ENCODE results near the gene MLLT10. TPM values are rescaled to one million over a fixed set of nuclear protein-coding genes. Genes with fewer than 3 reads are reported as not detected.

MLLT10 gene
- total and polyA plus RNA-seq, 9 of the 15 experiments (the other 6 are each of a cell fraction or from before 2014, with no cell fraction given): 18.8 to 81.4 (median 64.2) TPM

DNA sequence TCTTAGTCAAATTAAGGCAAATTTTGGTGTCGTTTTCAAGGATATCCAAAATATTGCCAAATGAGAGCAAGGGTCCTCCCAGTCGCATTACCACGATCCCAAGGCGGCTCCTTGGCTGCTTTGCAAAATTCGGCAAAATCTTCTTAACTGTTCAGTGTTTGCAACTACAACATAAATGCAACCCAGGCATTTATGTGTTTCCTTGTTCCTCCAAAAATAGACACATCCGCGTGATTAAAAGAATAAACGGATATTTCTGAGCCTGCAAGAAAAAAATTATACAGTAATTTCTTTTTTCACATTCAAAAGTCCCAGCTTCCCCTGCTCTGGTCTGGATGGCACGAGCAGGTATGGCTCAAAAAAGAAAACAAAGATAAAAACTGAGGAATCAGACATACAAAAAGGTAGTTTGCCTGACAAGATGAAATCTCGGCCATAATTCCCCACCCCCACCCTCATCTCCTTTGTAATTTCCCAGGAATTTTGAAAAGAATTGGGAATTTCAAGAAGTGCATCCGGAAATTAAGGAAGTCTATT lies 14.6 kb upstream of the MLLT10 start:
- H3K4me1 ChIP-seq (replicated peaks in 1 of 2; ENCODE audit: control insufficient read depth in 2 of 2, insufficient read depth in 2 of 2, low read length in 2 of 2): peaks cover 17 to 32% of the 10 kb centered on the region in 2 experiments; a peak in 4 of 5 replicates
- POLR2A ChIA-PET: interaction anchor here (1.4 kb wide), 1 partner anchor 23 kb away, joined by 5 read pairs; no protein-coding TSS in a partner anchor
- BruUV-seq (replicated peaks): no TSS peak
- ATAC-seq (no peak), FAIRE-seq (no peak), DNase-seq (ENCODE audit: extremely low read depth in 1 of 4, low spot score in 3 of 4) (no peak)
- no peaks in the 10 kb centered on the region for H3K27me3 ChIP-seq (ENCODE audit: control insufficient read depth in 2 of 2, insufficient read depth in 2 of 2, low read length in 2 of 2)
- H3K36me3 ChIP-seq (ENCODE audit: control insufficient read depth, insufficient read depth, low read length): no peaks in the 10 kb centered on the region
- H3K4me2 ChIP-seq (ENCODE audit: insufficient read depth, low read length): 0 out of 2 replicates have a peak overlapping the region, but pooled peaks have one; percentile 70
- no peaks in the 10 kb centered on the region for H4K20me1 ChIP-seq (replicated peaks; ENCODE audit: control insufficient read depth, insufficient read depth, low read length)
- CTCF ChIA-PET (ENCODE audit: low intra/inter-chr PET ratio): no interaction called here
- H3K4me3 ChIP-seq: peak overlapping the region; percentile 10; the same call in 1 of the 2 replicates
- H3K79me2 ChIP-seq (ENCODE audit: control insufficient read depth, insufficient read depth, low read length): no peaks in the 10 kb centered on the region; the same call in 2 of the 3 replicates
- no peak for TF ChIP-seq RCOR1 (IDR thresholded peaks at IDR 0.05; ENCODE audit: borderline replicate concordance in 1 of 2, low read depth in 2 of 2, low read length in 2 of 2)
- no peaks in the 10 kb centered on the region for H3K9me3 ChIP-seq (replicated peaks; ENCODE audit: control insufficient read depth, insufficient read depth, low read depth, low read length)
- no peak overlapping the region for H2AFZ ChIP-seq (ENCODE audit: low read depth, low read length)
- H3K9me1 ChIP-seq (ENCODE audit: control insufficient read depth, insufficient read depth, low read length): no peaks in the 10 kb centered on the region
- no peak overlapping the region for H3K27ac ChIP-seq (ENCODE audit: extremely low read depth, low read depth, low read length)
- intact Hi-C loops (cut with micrococcal nuclease): no loop called here
- 0 out of 4 replicates have a peak overlapping the region, but pooled peaks of 1 of the 2 experiments have one; percentile 37 for H3K9ac ChIP-seq (ENCODE audit: insufficient read depth in 1 of 2, low read depth in 2 of 2, low read length in 2 of 2)
- in situ Hi-C loops (cut with MboI): no loop called here
- WGBS (ENCODE audit: insufficient coverage, low coverage, missing lambda C conversion rate): 54% methylated on average over 11 of the region's 11 CpGs

DNA sequence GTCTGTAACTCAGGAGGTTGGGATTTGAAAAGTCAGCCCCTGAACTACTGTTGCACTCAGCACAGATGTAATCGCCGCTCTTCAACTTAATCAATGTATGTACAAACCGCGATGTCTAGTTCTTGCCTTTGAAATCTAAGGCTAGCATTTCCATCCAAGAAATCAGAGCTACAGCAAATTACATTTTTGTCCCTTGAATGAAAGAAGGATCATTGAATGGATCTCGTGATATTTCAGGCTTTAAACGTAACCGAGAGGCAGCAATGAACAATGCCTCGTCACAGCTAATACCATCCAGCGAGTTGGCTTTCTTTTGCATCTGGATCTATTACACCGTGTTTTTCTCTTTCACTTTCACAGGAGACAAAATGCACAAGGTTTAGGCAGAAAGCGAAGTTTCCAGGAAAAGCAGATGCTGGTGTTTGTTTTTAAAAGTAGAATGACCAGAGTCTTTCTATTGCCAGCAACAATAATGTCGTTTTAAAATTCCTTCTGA lies 14.0 kb upstream of the MLLT10 start:
- TF ChIP-seq CHD2 (IDR thresholded peaks at IDR 0.05; ENCODE audit: low read depth, low read length) (peak; percentile 76; the same call in 1 of the 2 replicates), NR2C1 (IDR thresholded peaks at IDR 0.05) (no peak), NR2C1 (tag; IDR thresholded peaks at IDR 0.05) (no peak), GTF2E2 (tag; IDR thresholded peaks at IDR 0.05) (no peak), MYNN (IDR thresholded peaks at IDR 0.05) (no peak), MYNN (CRISPR knock-in tag; IDR thresholded peaks at IDR 0.05) (no peak), PTTG1 (tag; IDR thresholded peaks at IDR 0.05; ENCODE audit: low read depth) (no peak), ATF1 (CRISPR knock-in tag; IDR thresholded peaks at IDR 0.05) (no peak), ATF1 (tag; IDR thresholded peaks at IDR 0.05) (0 out of 2 replicates have a peak, but pooled peaks have one; percentile 32), DPF2 (IDR thresholded peaks at IDR 0.05) (0 out of 2 replicates have a peak, but pooled peaks have one; percentile 8), RBM14 (IDR thresholded peaks at IDR 0.05; ENCODE audit: borderline replicate concordance, insufficient read depth, low read depth, low read length) (no peak), ZNF146 (CRISPR knock-in tag; IDR thresholded peaks at IDR 0.05; ENCODE audit: unreplicated experiment) (no peak), KDM1A (IDR thresholded peaks at IDR 0.05) (peak in 1 of 2 experiments; percentile 28; a peak in 1 of 4 replicates), PHF21A (IDR thresholded peaks at IDR 0.05; ENCODE audit: borderline replicate concordance, low read depth) (peak; percentile 21; the same call in 1 of the 2 replicates)
- no peaks in the 10 kb centered on the region for H3K9me1 ChIP-seq (ENCODE audit: control insufficient read depth, insufficient read depth, low read length)
- H3K27ac ChIP-seq (ENCODE audit: extremely low read depth, low read depth, low read length): no peak overlapping the region
- intact Hi-C loops (cut with micrococcal nuclease) (no loop called here), in situ Hi-C loops (cut with MboI) (no loop called here)
- peak overlapping the region in 1 of 2 experiments; percentile 37; a peak in 1 of 4 replicates for H3K9ac ChIP-seq (ENCODE audit: insufficient read depth in 1 of 2, low read depth in 2 of 2, low read length in 2 of 2)
- FAIRE-seq (peak; percentile 58), ATAC-seq (no peak), DNase-seq (ENCODE audit: extremely low read depth in 1 of 4, low spot score in 3 of 4) (no peak)
- peak overlapping the region; percentile 82 for H2AFZ ChIP-seq (ENCODE audit: low read depth, low read length)
- peaks cover 17 to 32% of the 10 kb centered on the region in 2 experiments; a peak in 4 of 5 replicates for H3K4me1 ChIP-seq (replicated peaks in 1 of 2; ENCODE audit: control insufficient read depth in 2 of 2, insufficient read depth in 2 of 2, low read length in 2 of 2)
- ChIA-PET CTCF (ENCODE audit: low intra/inter-chr PET ratio) (no interaction called here), POLR2A (interaction anchor here (1.4 kb wide), 1 partner anchor 23 kb away, joined by 5 read pairs; no protein-coding TSS in a partner anchor)
- no peaks in the 10 kb centered on the region for H3K36me3 ChIP-seq (ENCODE audit: control insufficient read depth, insufficient read depth, low read length)
- H3K4me2 ChIP-seq (ENCODE audit: insufficient read depth, low read length): peak overlapping the region; percentile 70
- no peaks in the 10 kb centered on the region for H3K27me3 ChIP-seq (ENCODE audit: control insufficient read depth in 2 of 2, insufficient read depth in 2 of 2, low read length in 2 of 2)
- no peaks in the 10 kb centered on the region for H4K20me1 ChIP-seq (replicated peaks; ENCODE audit: control insufficient read depth, insufficient read depth, low read length)
- 11% methylated on average over 12 of the region's 12 CpGs for WGBS (ENCODE audit: insufficient coverage, low coverage, missing lambda C conversion rate)
- BruUV-seq (replicated peaks): no TSS peak
- H3K9me3 ChIP-seq (replicated peaks; ENCODE audit: control insufficient read depth, insufficient read depth, low read depth, low read length): no peaks in the 10 kb centered on the region
- no peaks in the 10 kb centered on the region; the same call in 2 of the 3 replicates for H3K79me2 ChIP-seq (ENCODE audit: control insufficient read depth, insufficient read depth, low read length)
- peak overlapping the region; percentile 10; the same call in 1 of the 2 replicates for H3K4me3 ChIP-seq
